HepG2 (cell line): ENCODE measurements around the gene NUDT3. TPM values are rescaled to one million over a fixed set of nuclear protein-coding genes. Genes with fewer than 3 reads are reported as not detected.

ENCODE experiments used
- AGO2 ChIP-seq: fragments of 200-400 bp; formaldehyde crosslinking; optimal IDR thresholded peaks from 2 replicates; pipeline ENCODE3; 2017; ENCODE audit warnings: mild to moderate bottlenecking, low read depth, low read length, moderate library complexity
- BRCA1 ChIP-seq: sonication (generic); formaldehyde crosslinking; IDR thresholded peaks from 2 replicates; pipeline ENCODE4 v1.4.0; 2020; ENCODE audit warnings: missing genetic modification reagents
- DR1 ChIP-seq: sonication (generic); formaldehyde crosslinking; IDR thresholded peaks from 2 replicates; pipeline ENCODE4 v1.8.0; 2021; ENCODE audit warnings: mild to moderate bottlenecking, missing genetic modification reagents, inconsistent platforms
- MED1 ChIP-seq: sonication (generic); formaldehyde crosslinking; IDR thresholded peaks from 2 replicates; pipeline ENCODE4 v1.4.0; 2020; ENCODE audit warnings: missing genetic modification reagents
- NBN ChIP-seq: fragments of 450-650 bp; conservative IDR thresholded peaks from 2 replicates; pipeline ENCODE4 v1.6.1; 2017
- NFRKB ChIP-seq: fragments of 450-650 bp; IDR thresholded peaks from 2 replicates; pipeline ENCODE4 v1.6.1; 2017
- PAF1 ChIP-seq: IDR thresholded peaks from 2 replicates; pipeline ENCODE4 v1.6.1; 2016; ENCODE audit warnings: missing genetic modification reagents, missing compliant biosample characterization
- PHB2 ChIP-seq: fragments of 450-650 bp; IDR thresholded peaks from 2 replicates; pipeline ENCODE4 v1.6.1; 2018; ENCODE audit not compliant: partially characterized antibody
- PHF21A ChIP-seq: sonication (generic); formaldehyde crosslinking; IDR thresholded peaks from 2 replicates; pipeline ENCODE4 v1.5.0; 2020; ENCODE audit warnings: mild to moderate bottlenecking, missing genetic modification reagents
- PLSCR1 ChIP-seq: sonication (generic); formaldehyde crosslinking; IDR thresholded peaks from 2 replicates; pipeline ENCODE4 v1.5.0; 2020; ENCODE audit warnings: missing genetic modification reagents, mild to moderate bottlenecking, borderline replicate concordance
- SAFB2 ChIP-seq: sonication (generic); formaldehyde crosslinking; IDR thresholded peaks from 2 replicates; pipeline ENCODE4 v1.5.1; 2020; ENCODE audit warnings: missing genetic modification reagents, low read depth, mild to moderate bottlenecking, borderline replicate concordance
- TFDP1 ChIP-seq: IDR thresholded peaks from 2 replicates; pipeline ENCODE4 v1.6.1; 2016; ENCODE audit warnings: missing compliant biosample characterization, missing genetic modification reagents, borderline replicate concordance
- THAP8 ChIP-seq: sonication (generic); formaldehyde crosslinking; IDR thresholded peaks from 2 replicates; pipeline ENCODE4 v1.5.1; 2020; ENCODE audit warnings: missing genetic modification reagents, mild to moderate bottlenecking, borderline replicate concordance
- XBP1 ChIP-seq: sonication (generic); formaldehyde crosslinking; IDR thresholded peaks from 2 replicates; pipeline ENCODE4 v1.5.0; 2020; ENCODE audit warnings: missing genetic modification reagents
- ZBTB21 ChIP-seq: sonication (generic); formaldehyde crosslinking; IDR thresholded peaks from 2 replicates; pipeline ENCODE4 v1.4.0; 2020; ENCODE audit warnings: missing genetic modification reagents
- ZBTB43 ChIP-seq: sonication (generic); formaldehyde crosslinking; conservative IDR thresholded peaks from 2 replicates; pipeline ENCODE4 v1.4.0; 2020; ENCODE audit warnings: missing genetic modification reagents
- ZFP41 ChIP-seq: sonication (generic); formaldehyde crosslinking; IDR thresholded peaks from 2 replicates; pipeline ENCODE4 v1.4.0; 2020; ENCODE audit warnings: mild to moderate bottlenecking, missing genetic modification reagents, borderline replicate concordance
- ZNF329 ChIP-seq: sonication (generic); formaldehyde crosslinking; IDR thresholded peaks from 2 replicates; pipeline ENCODE4 v1.9.0; 2021; ENCODE audit warnings: low read depth, mild to moderate bottlenecking, missing genetic modification reagents
- ZNF335 ChIP-seq: sonication (generic); formaldehyde crosslinking; IDR thresholded peaks from 2 replicates; pipeline ENCODE4 v1.4.0; 2020; ENCODE audit warnings: missing genetic modification reagents
- ZNF512B ChIP-seq: sonication (generic); formaldehyde crosslinking; IDR thresholded peaks from 2 replicates; pipeline ENCODE4 v1.5.1; 2020; ENCODE audit warnings: missing genetic modification reagents, mild to moderate bottlenecking, borderline replicate concordance
- ZNF7 ChIP-seq: IDR thresholded peaks from 2 replicates; pipeline ENCODE4 v1.6.1; 2016; ENCODE audit warnings: missing biosample characterization, missing genetic modification reagents
- ZNF703 ChIP-seq: sonication (generic); formaldehyde crosslinking; IDR thresholded peaks from 2 replicates; pipeline ENCODE4 v1.5.1; 2020; ENCODE audit warnings: missing genetic modification reagents, mild to moderate bottlenecking, moderate library complexity, borderline replicate concordance
- ZNF772 ChIP-seq: sonication (generic); formaldehyde crosslinking; IDR thresholded peaks from 2 replicates; pipeline ENCODE4 v1.5.0; 2020; ENCODE audit warnings: mild to moderate bottlenecking, missing genetic modification reagents
- ZSCAN20 ChIP-seq: sonication (generic); formaldehyde crosslinking; IDR thresholded peaks from 2 replicates; pipeline ENCODE4 v1.4.0; 2020; ENCODE audit warnings: missing genetic modification reagents, mild to moderate bottlenecking, borderline replicate concordance
- polyA plus RNA-seq, 8 experiments: library from polyadenylated mRNA; depleted of rRNA in 3 of 8; stranded (reverse) in 7 of 8; unstranded in 1 of 8; fragments of >200 nt; fragmentation: Illumina TruSeq in 4 of 8; extraction: Trizol in 4 of 8; gene quantifications; 2 replicates each; pipeline versions ENCODE4 v1.2.1 to v1.2.3, GENCODE V29; 2011 to 2016; ENCODE audit warnings: low read depth in 4 of 8, missing spikeins in 1 of 8, mixed read lengths in 1 of 8; ENCODE audit not compliant: insufficient read depth in 1 of 8
- total RNA-seq, 5 experiments: library from RNA; depleted of rRNA; stranded (reverse); fragments of >200 nt; fragmentation: Illumina TruSeq; extraction: Trizol; gene quantifications; 2 replicates each; pipeline ENCODE4 v1.2.3, GENCODE V29; 2016; ENCODE audit warnings: low read depth in 1 of 5

NUDT3 gene
- total and polyA plus RNA-seq, 2 of the 13 experiments (the other 11 are each of a cell fraction or from before 2014, with no cell fraction given) = 20.2 to 20.6 TPM

GRCh38 chr6:34390531-34391472 lies 1.7 kb downstream of the NUDT3 start (continued):
- TF ChIP-seq MED1 = no peak
- no peak for TF ChIP-seq PAF1
- no peak for TF ChIP-seq ZNF329 (CRISPR knock-in tag)
- no peak for TF ChIP-seq ZSCAN20 (CRISPR knock-in tag)
- no peak for TF ChIP-seq ZFP41 (CRISPR knock-in tag)
- no peak for TF ChIP-seq PLSCR1
- no peak for TF ChIP-seq ZNF7 (CRISPR knock-in tag)
- no peak for TF ChIP-seq BRCA1 (CRISPR knock-in tag)
- no peak for TF ChIP-seq NFRKB
- TF ChIP-seq XBP1 (CRISPR knock-in tag) = no peak
- TF ChIP-seq ZBTB43 (CRISPR knock-in tag) = no peak
- TF ChIP-seq ZNF335 (CRISPR knock-in tag) = no peak
- no peak for TF ChIP-seq ZNF512B
- no peak for TF ChIP-seq SAFB2 (CRISPR knock-in tag)
- no peak for TF ChIP-seq ZNF772
- TF ChIP-seq PHF21A (CRISPR knock-in tag) = peak; percentile 40; the same call in 1 of the 2 replicates
- TF ChIP-seq DR1 (CRISPR knock-in tag) = no peak
- no peak for TF ChIP-seq ZNF703 (CRISPR knock-in tag)
- no peak for TF ChIP-seq PHB2
- TF ChIP-seq ZBTB21 = no peak
- no peak for TF ChIP-seq TFDP1 (CRISPR knock-in tag)
- TF ChIP-seq AGO2 = no peak
- TF ChIP-seq THAP8 (CRISPR knock-in tag) = no peak
- no peak for TF ChIP-seq NBN
